Measurements from ENCODE around the gene PPM1D. TPM values are rescaled to one million over a fixed set of nuclear protein-coding genes. Genes with fewer than 3 reads are reported as not detected.

The PPM1D gene
- total and polyA plus RNA-seq, 2 of the 13 experiments (the other 11 are each of a cell fraction or from before 2014, with no cell fraction given), result 8.0 to 26.2 TPM

GRCh38 chr17:60618080-60618479 is 18.1 kb downstream of the PPM1D start:
- ATAC-seq (no peak), FAIRE-seq (no peak), DNase-seq (ENCODE audit: low spot score) (no peak)
- Histone ChIP-seq H2AFZ (ENCODE audit: low read length) (no peak overlapping the region), H3K27ac (ENCODE audit: extremely low read length, insufficient read depth, low read length) (no peak overlapping the region), H3K9ac (ENCODE audit: insufficient read depth, low read depth, low read length) (no peak overlapping the region), H3K4me3 (replicated peaks in 1 of 3; ENCODE audit: insufficient read depth in 1 of 3, low read depth in 2 of 3, low read length in 3 of 3) (no peak overlapping the region), H3K4me2 (ENCODE audit: low read depth, low read length) (no peak overlapping the region), H3K79me2 (ENCODE audit: insufficient read depth, low read length) (peaks cover 91% of the 10 kb centered on the region), H3K4me1 (ENCODE audit: insufficient read depth, low read length) (no peaks in the 10 kb centered on the region), H4K20me1 (ENCODE audit: insufficient read depth, low read length) (peaks cover 2% of the 10 kb centered on the region; the same call in 1 of the 2 replicates), H3K36me3 (replicated peaks in 1 of 2; ENCODE audit: control insufficient read depth in 1 of 2, insufficient read depth in 2 of 2, low read length in 2 of 2) (peaks cover 4 to 12% of the 10 kb centered on the region in 2 experiments; a peak in 3 of 5 replicates), H3K27me3 (ENCODE audit: control insufficient read depth in 1 of 2, insufficient read depth in 2 of 2, low read length in 2 of 2) (no peaks in the 10 kb centered on the region), H3K9me3 (ENCODE audit: low read length) (no peaks in the 10 kb centered on the region)
- in situ Hi-C loops (cut with HindIII; ENCODE audit: extremely low pct_ligation_motif_present, low pct_unique_long_range_greater_than_20kb), result no loop called here
- CTCF ChIA-PET (ENCODE audit: low intra/inter-chr PET ratio, low total read pairs), result no interaction called here
- TF ChIP-seq ZNF354B (CRISPR knock-in tag; IDR thresholded peaks at IDR 0.05) (no peak), RBM22 (optimal IDR thresholded peaks at IDR 0.05; ENCODE audit: low read length) (no peak), KAT8 (CRISPR knock-in tag; IDR thresholded peaks at IDR 0.05) (no peak), PHF20 (CRISPR knock-in tag; IDR thresholded peaks at IDR 0.05) (no peak), ZNF672 (CRISPR knock-in tag; IDR thresholded peaks at IDR 0.05) (no peak), RORA (CRISPR knock-in tag; IDR thresholded peaks at IDR 0.05) (no peak), RARG (CRISPR knock-in tag; IDR thresholded peaks at IDR 0.05; ENCODE audit: low read depth) (no peak), ZNF234 (CRISPR knock-in tag; conservative IDR thresholded peaks at IDR 0.05) (no peak), HMGA1 (CRISPR knock-in tag; conservative IDR thresholded peaks at IDR 0.05) (no peak), ZSCAN25 (CRISPR knock-in tag; IDR thresholded peaks at IDR 0.05) (no peak)
- TF ChIP-seq, protein P1, sequence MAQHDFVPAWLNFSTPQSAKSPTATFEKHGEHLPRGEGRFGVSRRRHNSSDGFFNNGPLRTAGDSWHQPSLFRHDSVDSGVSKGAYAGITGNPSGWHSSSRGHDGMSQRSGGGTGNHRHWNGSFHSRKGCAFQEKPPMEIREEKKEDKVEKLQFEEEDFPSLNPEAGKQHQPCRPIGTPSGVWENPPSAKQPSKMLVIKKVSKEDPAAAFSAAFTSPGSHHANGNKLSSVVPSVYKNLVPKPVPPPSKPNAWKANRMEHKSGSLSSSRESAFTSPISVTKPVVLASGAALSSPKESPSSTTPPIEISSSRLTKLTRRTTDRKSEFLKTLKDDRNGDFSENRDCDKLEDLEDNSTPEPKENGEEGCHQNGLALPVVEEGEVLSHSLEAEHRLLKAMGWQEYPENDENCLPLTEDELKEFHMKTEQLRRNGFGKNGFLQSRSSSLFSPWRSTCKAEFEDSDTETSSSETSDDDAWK (CRISPR knock-in tag; IDR thresholded peaks at IDR 0.05), result no peak
- no TSS peak for BruUV-seq (replicated peaks)
- intact Hi-C loops (cut with micrococcal nuclease; ENCODE audit: unreplicated experiment), result no loop called here
- POLR2A ChIA-PET, result no interaction called here
- WGBS (ENCODE audit: low lambda C conversion rate), result 96% methylated on average over 3 of the region's 3 CpGs

All from HepG2 (cell line).